ENCODE results near the gene CHPF2. TPM values are rescaled to one million over a fixed set of nuclear protein-coding genes. Genes with fewer than 3 reads are reported as not detected.

CHPF2 gene
- total and polyA plus RNA-seq, 5 experiments from 2014 or later = 16.8 to 48.6 (median 20.1) TPM

- Mint-ChIP-seq H3K27ac (peak overlapping the region; percentile 77 to 94 (median 86)), H3K4me1 (peaks cover 31 to 48% (median 42%) of the 10 kb centered on the region in 4 donors), H3K4me3 (peak overlapping the region; percentile 79 to 91 (median 86)), H3K27me3 (peaks cover 0 to 18% (median 2%) of the 10 kb centered on the region in 5 donors), H3K36me3 (no peaks in the 10 kb centered on the region), H3K9me3 (no peaks in the 10 kb centered on the region)
- DNase-seq (peak; percentile 22 to 76 (median 52)), ATAC-seq (peak; percentile 78 to 84)
- POLR2A ChIA-PET = interaction anchor here (0.8 to 1.5 kb wide), 3 partner anchors 10 to 28 kb away, joined by 3 to 7 read pairs (median 3); partner anchors contain the start of gene SMARCD3
These were observed 44.6 kb downstream of the CHPF2 start for GRCh38 chr7:151276666-151277590.

GRCh38 chr7:151277631-151278030, 45.3 kb downstream of the CHPF2 start:
- peak overlapping the region; percentile 79 to 91 (median 86) for H3K4me3 Mint-ChIP-seq
- H3K27ac Mint-ChIP-seq = peak overlapping the region in 8 of 10 donors; percentile 36 to 94 (median 89)
- peaks cover 0 to 18% (median 2%) of the 10 kb centered on the region in 5 donors for H3K27me3 Mint-ChIP-seq
- ATAC-seq = no peak
- H3K4me1 Mint-ChIP-seq = peaks cover 26 to 41% (median 35%) of the 10 kb centered on the region in 4 donors
- no peaks in the 10 kb centered on the region for H3K9me3 Mint-ChIP-seq
- POLR2A ChIA-PET = interaction anchor here (0.8 to 1.5 kb wide), 3 partner anchors 9 to 29 kb away, joined by 3 to 7 read pairs (median 3); partner anchors contain the start of gene SMARCD3
- H3K36me3 Mint-ChIP-seq = no peaks in the 10 kb centered on the region
- no peak for DNase-seq

- no peak for ATAC-seq
- POLR2A ChIA-PET = no interaction called here
- peak overlapping the region in 5 of 10 donors; percentile 19 to 80 (median 61) for H3K4me3 Mint-ChIP-seq
- no peaks in the 10 kb centered on the region for H3K36me3 Mint-ChIP-seq
- peaks cover 0 to 3% (median 0%) of the 10 kb centered on the region in 9 donors for H3K9me3 Mint-ChIP-seq
- peak overlapping the region in 1 of 10 donors; percentile 8 for H3K27ac Mint-ChIP-seq
- DNase-seq = no peak
- peaks cover 0 to 21% (median 2%) of the 10 kb centered on the region in 5 donors for H3K27me3 Mint-ChIP-seq
- peaks cover 22 to 32% (median 27%) of the 10 kb centered on the region in 4 donors for H3K4me1 Mint-ChIP-seq
These were observed 46.7 kb downstream of the CHPF2 start for GRCh38 chr7:151278949-151279348.

- Mint-ChIP-seq H3K27ac (peak overlapping the region in 1 of 10 donors; percentile 32), H3K9me3 (peaks cover 0 to 3% (median 0%) of the 10 kb centered on the region in 9 donors), H3K27me3 (peaks cover 0 to 25% (median 2%) of the 10 kb centered on the region in 5 donors), H3K4me1 (peaks cover 16 to 23% (median 20%) of the 10 kb centered on the region in 4 donors), H3K36me3 (no peaks in the 10 kb centered on the region), H3K4me3 (no peak overlapping the region)
- DNase-seq = no peak
- POLR2A ChIA-PET = no interaction called here
- no peak for ATAC-seq
These were observed 47.6 kb downstream of the CHPF2 start for GRCh38 chr7:151279868-151280267.

GRCh38 chr7:151280388-151281019, 48.2 kb downstream of the CHPF2 start:
- Mint-ChIP-seq H3K4me3 (no peak overlapping the region), H3K4me1 (peaks cover 11 to 16% (median 14%) of the 10 kb centered on the region in 4 donors), H3K9me3 (peaks cover 0 to 3% (median 0%) of the 10 kb centered on the region in 9 donors), H3K36me3 (no peaks in the 10 kb centered on the region), H3K27me3 (peaks cover 0 to 28% (median 2%) of the 10 kb centered on the region in 5 donors), H3K27ac (no peak overlapping the region)
- no peak for ATAC-seq
- no peak for DNase-seq
- POLR2A ChIA-PET = no interaction called here

GRCh38 chr7:151281686-151282085, 49.4 kb downstream of the CHPF2 start:
- ATAC-seq (no peak), DNase-seq (no peak)
- Mint-ChIP-seq H3K27me3 (peaks cover 0 to 28% (median 2%) of the 10 kb centered on the region in 5 donors), H3K27ac (no peak overlapping the region), H3K4me1 (peaks cover 3 to 7% (median 5%) of the 10 kb centered on the region in 4 donors), H3K9me3 (peaks cover 0 to 3% (median 0%) of the 10 kb centered on the region in 9 donors), H3K36me3 (no peaks in the 10 kb centered on the region), H3K4me3 (no peak overlapping the region)
- POLR2A ChIA-PET = interaction anchor here (0.5 to 1.4 kb wide), 3 partner anchors 9 to 1820 kb away, joined by 3 to 5 read pairs (median 4); no protein-coding TSS in a partner anchor

GRCh38 chr7:151282111-151282510, 49.8 kb downstream of the CHPF2 start:
- DNase-seq (no peak), ATAC-seq (no peak)
- Mint-ChIP-seq H3K4me1 (peaks cover 3 to 6% (median 5%) of the 10 kb centered on the region in 4 donors), H3K4me3 (no peak overlapping the region), H3K36me3 (peaks cover 0 to under 1% (median 0%) of the 10 kb centered on the region in 3 donors), H3K27me3 (peaks cover 0 to 28% (median 2%) of the 10 kb centered on the region in 5 donors), H3K27ac (no peak overlapping the region), H3K9me3 (peaks cover 0 to 3% (median 0%) of the 10 kb centered on the region in 9 donors)
- POLR2A ChIA-PET = interaction anchor here (0.7 to 1.4 kb wide), 2 partner anchors 9 to 143 kb away, joined by 3 to 4 read pairs; no protein-coding TSS in a partner anchor

- Mint-ChIP-seq H3K36me3 (peaks cover 0 to 2% (median 0%) of the 10 kb centered on the region in 3 donors), H3K4me1 (no peaks in the 10 kb centered on the region), H3K4me3 (no peak overlapping the region), H3K9me3 (peaks cover 0 to 3% (median 0%) of the 10 kb centered on the region in 9 donors), H3K27ac (no peak overlapping the region), H3K27me3 (peaks cover 0 to 28% (median 2%) of the 10 kb centered on the region in 5 donors)
- no peak for ATAC-seq
- no peak for DNase-seq
- POLR2A ChIA-PET = no interaction called here
These were observed 51.0 kb downstream of the CHPF2 start for GRCh38 chr7:151283302-151283701.

GRCh38 chr7:151286148-151286547, 53.9 kb downstream of the CHPF2 start:
- no peak overlapping the region for H3K27ac Mint-ChIP-seq
- H3K9me3 Mint-ChIP-seq = peaks cover 0 to 3% (median 0%) of the 10 kb centered on the region in 9 donors
- POLR2A ChIA-PET = interaction anchor here (0.8 to 0.9 kb wide), 2 partner anchors 9 to 301 kb away, joined by 3 to 4 read pairs; no protein-coding TSS in a partner anchor
- ATAC-seq = no peak
- H3K4me3 Mint-ChIP-seq = no peak overlapping the region
- H3K36me3 Mint-ChIP-seq = peaks cover 0 to 2% (median 0%) of the 10 kb centered on the region in 3 donors
- no peak for DNase-seq
- peaks cover 0 to 13% (median 0%) of the 10 kb centered on the region in 5 donors for H3K27me3 Mint-ChIP-seq
- no peaks in the 10 kb centered on the region for H3K4me1 Mint-ChIP-seq

Other genes starting within 250 kb of the CHPF2 start
- 1 to 10 TPM; 1.7 to 1.8 TPM for gene NOS3, start 241.5 kb upstream of the CHPF2 start, total RNA-seq
- gene NOS3, start 241.5 kb upstream of the CHPF2 start, polyA plus RNA-seq = 1 to 10 TPM; 1.4 to 3.3 (median 2.0) TPM
- 10 to 100 TPM; 34.6 to 42.2 TPM for gene ATG9B, start 208.0 kb upstream of the CHPF2 start, total RNA-seq
- 10 to 100 TPM in 2 of 3 donors, 1 to 10 TPM in 1; 9.2 to 39.1 (median 24.7) TPM for gene ATG9B, start 208.0 kb upstream of the CHPF2 start, polyA plus RNA-seq
- 10 to 100 TPM; 71.3 to 74.7 TPM for gene ABCB8, start 204.0 kb upstream of the CHPF2 start, total RNA-seq
- gene ABCB8, start 204.0 kb upstream of the CHPF2 start, polyA plus RNA-seq = 10 to 100 TPM; 17.1 to 18.4 (median 17.4) TPM
- 10 to 100 TPM; 13.5 TPM for gene ASIC3, start 184.0 kb upstream of the CHPF2 start, total RNA-seq
- gene ASIC3, start 184.0 kb upstream of the CHPF2 start, polyA plus RNA-seq = not detected
- 1 to 10 TPM; 4.1 to 6.0 TPM for gene CDK5, start 174.6 kb upstream of the CHPF2 start, total RNA-seq
- gene CDK5, start 174.6 kb upstream of the CHPF2 start, polyA plus RNA-seq = 10 to 100 TPM; 10.7 to 13.2 (median 11.7) TPM
- 10 to 100 TPM; 52.5 to 60.6 TPM for gene SLC4A2, start 172.9 kb upstream of the CHPF2 start, total RNA-seq
- gene SLC4A2, start 172.9 kb upstream of the CHPF2 start, polyA plus RNA-seq = 10 to 100 TPM; 10.1 to 18.0 (median 14.8) TPM
- gene FASTK, start 151.7 kb upstream of the CHPF2 start, total RNA-seq = 100 to 1,000 TPM; 145 TPM
- 10 to 100 TPM; 38.8 to 63.6 (median 44.2) TPM for gene FASTK, start 151.7 kb upstream of the CHPF2 start, polyA plus RNA-seq
- gene TMUB1, start 149.0 kb upstream of the CHPF2 start, total RNA-seq = 10 to 100 TPM; 41.8 to 45.6 TPM
- gene TMUB1, start 149.0 kb upstream of the CHPF2 start, polyA plus RNA-seq = 10 to 100 TPM; 42.9 to 70.6 (median 49.1) TPM
- gene AGAP3, start 146.0 kb upstream of the CHPF2 start, total RNA-seq = 10 to 100 TPM; 35.2 to 36.9 TPM
- 1 to 10 TPM; 1.1 to 6.0 (median 3.7) TPM for gene AGAP3, start 146.0 kb upstream of the CHPF2 start, polyA plus RNA-seq
- gene GBX1, start 64.8 kb upstream of the CHPF2 start, total RNA-seq = not detected
- gene GBX1, start 64.8 kb upstream of the CHPF2 start, polyA plus RNA-seq = not detected
- gene ASB10, start 45.2 kb upstream of the CHPF2 start, total RNA-seq = not detected
- not detected for gene ASB10, start 45.2 kb upstream of the CHPF2 start, polyA plus RNA-seq
- 1 to 10 TPM; 2.5 to 2.6 TPM for gene H2BK1, start 22.0 kb upstream of the CHPF2 start, total RNA-seq
- gene H2BK1, start 22.0 kb upstream of the CHPF2 start, polyA plus RNA-seq = not detected
- 10 to 100 TPM; 30.2 to 34.2 TPM for gene ABCF2, start 5.3 kb upstream of the CHPF2 start, total RNA-seq
- 10 to 100 TPM; 23.0 to 40.4 (median 31.6) TPM for gene ABCF2, start 5.3 kb upstream of the CHPF2 start, polyA plus RNA-seq
- 10 to 100 TPM in 1 of 2 experiments, 1 to 10 TPM in 1; 9.7 to 11.8 TPM for gene SMARCD3, start 16.2 kb downstream of the CHPF2 start, total RNA-seq
- gene SMARCD3, start 16.2 kb downstream of the CHPF2 start, polyA plus RNA-seq = 10 to 100 TPM in 2 of 3 donors, 1 to 10 TPM in 1; 9.8 to 18.6 (median 15.6) TPM
- 100 to 1,000 TPM in 1 of 2 experiments, 10 to 100 TPM in 1; 95.8 to 109 TPM for gene NUB1, start 109.3 kb downstream of the CHPF2 start, total RNA-seq
- gene NUB1, start 109.3 kb downstream of the CHPF2 start, polyA plus RNA-seq = 10 to 100 TPM; 66.1 to 70.7 (median 68.8) TPM
- gene WDR86, start 177.6 kb downstream of the CHPF2 start, total RNA-seq = under 1 TPM; 0.47 to 0.85 TPM
- 1 to 10 TPM in 1 of 3 donors, under 1 TPM in 2; 0.67 to 1.2 (median 0.81) TPM for gene WDR86, start 177.6 kb downstream of the CHPF2 start, polyA plus RNA-seq
- gene CRYGN, start 207.7 kb downstream of the CHPF2 start, total RNA-seq = 1 to 10 TPM in 1 of 2 experiments, under 1 TPM in 1; 0.39 to 1.2 TPM
- under 1 TPM; 0.35 to 0.69 (median 0.65) TPM for gene CRYGN, start 207.7 kb downstream of the CHPF2 start, polyA plus RNA-seq